HEK293 (cell line): Measurements from ENCODE around the gene RPL6.

Experiments
- CTCF ChIA-PET: fragments of 350-600 bp; formaldehyde crosslinking; extraction: SDS; loops from one replicate; lab custom pipeline; 2021; ENCODE audit warnings: antibody characterized with exemption; lab: Yijun Ruan, JAX
- POLR2A ChIA-PET: fragments of 300-600 bp; formaldehyde crosslinking; extraction: SDS; loops from one replicate; lab custom pipeline; 2020; ENCODE audit warnings: antibody characterized with exemption, inconsistent platforms; lab: Yijun Ruan, JAX
- H3K27ac ChIP-seq: fragments of 200-500 bp; sonication (Bioruptor generic); 2 replicates; pipeline ENCODE4 v1.5.1; 2014; ENCODE audit warnings: low read depth, low read length, control low read depth, inconsistent platforms; ENCODE audit errors: extremely low read depth
- H3K36me3 ChIP-seq, 2 experiments: fragments of 200-500 bp in 1 of 2; sonication (Bioruptor generic) in 1 of 2; 1 replicate in 1 of 2; 2 replicates in 1 of 2; pipeline ENCODE4 v1.5.1; 2014 to 2017; ENCODE audit warnings: inconsistent platforms in 2 of 2, low read length in 2 of 2; ENCODE audit not compliant: control insufficient read depth in 2 of 2, insufficient read depth in 1 of 2
- H3K4me1 ChIP-seq: fragments of 200-500 bp; sonication (Bioruptor generic); 2 replicates; pipeline ENCODE4 v1.5.1; 2014; ENCODE audit warnings: mild to moderate bottlenecking, low read length, inconsistent platforms; ENCODE audit not compliant: control insufficient read depth, insufficient read depth
- H3K4me3 ChIP-seq: 2 replicates; pipeline ENCODE4 v1.5.1; 2011; ENCODE audit warnings: low read depth, mild to moderate bottlenecking, control low read depth, low read length, moderate library complexity
- H3K9me3 ChIP-seq: fragments of 200-500 bp; sonication (Bioruptor generic); 2 replicates; pipeline ENCODE4 v1.5.1; 2014; ENCODE audit warnings: low read depth, low read length, inconsistent platforms; ENCODE audit not compliant: control insufficient read depth, insufficient read depth
- BCL6B ChIP-seq: fragments of 450-650 bp; formaldehyde crosslinking; IDR thresholded peaks from 2 replicates; pipeline ENCODE4 v1.5.1; 2017; ENCODE audit warnings: missing biosample characterization, missing genetic modification characterization
- GLI4 ChIP-seq: fragments of 450-650 bp; formaldehyde crosslinking; IDR thresholded peaks from 2 replicates; pipeline ENCODE4 v1.5.1; 2016; ENCODE audit warnings: missing biosample characterization, missing genetic modification characterization
- INSM2 ChIP-seq: fragments of 450-650 bp; formaldehyde crosslinking; IDR thresholded peaks from 2 replicates; pipeline ENCODE4 v1.5.1; 2016; ENCODE audit warnings: missing biosample characterization, missing genetic modification characterization
- KLF7 ChIP-seq: fragments of 450-650 bp; formaldehyde crosslinking; IDR thresholded peaks from 2 replicates; pipeline ENCODE4 v1.5.1; 2016; ENCODE audit warnings: missing biosample characterization, missing genetic modification characterization, borderline replicate concordance
- KLF8 ChIP-seq: fragments of 450-650 bp; formaldehyde crosslinking; IDR thresholded peaks from 2 replicates; pipeline ENCODE4 v1.5.1; 2016; ENCODE audit warnings: missing biosample characterization, missing genetic modification characterization
- MYNN ChIP-seq: fragments of 450-650 bp; formaldehyde crosslinking; IDR thresholded peaks from 2 replicates; pipeline ENCODE4 v1.5.1; 2016; ENCODE audit warnings: missing biosample characterization, missing genetic modification characterization, borderline replicate concordance
- OSR2 ChIP-seq: fragments of 450-650 bp; formaldehyde crosslinking; IDR thresholded peaks from 2 replicates; pipeline ENCODE4 v1.5.1; 2016; ENCODE audit warnings: missing biosample characterization, missing genetic modification characterization
- ZBTB11 ChIP-seq: fragments of 450-650 bp; formaldehyde crosslinking; conservative IDR thresholded peaks from 2 replicates; pipeline ENCODE4 v1.5.1; 2016; ENCODE audit warnings: low read depth, missing biosample characterization, missing genetic modification characterization
- ZBTB20 ChIP-seq: fragments of 450-650 bp; formaldehyde crosslinking; IDR thresholded peaks from 2 replicates; pipeline ENCODE4 v1.5.1; 2016; ENCODE audit warnings: missing biosample characterization, missing genetic modification characterization
- ZFHX2 ChIP-seq: fragments of 450-650 bp; formaldehyde crosslinking; conservative IDR thresholded peaks from 2 replicates; pipeline ENCODE4 v1.5.1; 2016; ENCODE audit warnings: missing biosample characterization, missing genetic modification characterization
- ZIC2 ChIP-seq: fragments of 450-650 bp; formaldehyde crosslinking; IDR thresholded peaks from 2 replicates; pipeline ENCODE4 v1.5.1; 2016; ENCODE audit warnings: missing biosample characterization, missing genetic modification characterization
- ZNF10 ChIP-seq: fragments of 450-650 bp; formaldehyde crosslinking; IDR thresholded peaks from 2 replicates; pipeline ENCODE4 v1.5.1; 2017; ENCODE audit warnings: missing biosample characterization, missing genetic modification characterization
- ZNF121 ChIP-seq: fragments of 450-650 bp; formaldehyde crosslinking; IDR thresholded peaks from 2 replicates; pipeline ENCODE4 v1.5.1; 2016; ENCODE audit warnings: missing biosample characterization, missing genetic modification characterization
- ZNF223 ChIP-seq: fragments of 450-650 bp; formaldehyde crosslinking; IDR thresholded peaks from 2 replicates; pipeline ENCODE4 v1.5.1; 2016; ENCODE audit warnings: missing biosample characterization, missing genetic modification characterization
- ZNF24 ChIP-seq: fragments of 450-650 bp; formaldehyde crosslinking; IDR thresholded peaks from 2 replicates; pipeline ENCODE4 v1.5.1; 2016; ENCODE audit warnings: missing biosample characterization, missing genetic modification characterization
- ZNF248 ChIP-seq: fragments of 450-650 bp; formaldehyde crosslinking; IDR thresholded peaks from 2 replicates; pipeline ENCODE4 v1.5.1; 2017; ENCODE audit warnings: missing biosample characterization, missing genetic modification characterization
- ZNF335 ChIP-seq: fragments of 450-650 bp; formaldehyde crosslinking; conservative IDR thresholded peaks from 2 replicates; pipeline ENCODE4 v1.5.1; 2016; ENCODE audit warnings: missing biosample characterization, missing genetic modification characterization
- ZNF350 ChIP-seq: fragments of 450-650 bp; formaldehyde crosslinking; IDR thresholded peaks from 2 replicates; pipeline ENCODE4 v1.5.0; 2017; ENCODE audit warnings: missing biosample characterization, mild to moderate bottlenecking, missing genetic modification characterization
- ZNF366 ChIP-seq: fragments of 450-650 bp; formaldehyde crosslinking; conservative IDR thresholded peaks from 2 replicates; pipeline ENCODE4 v1.5.1; 2016; ENCODE audit warnings: missing biosample characterization, missing genetic modification characterization
- ZNF426 ChIP-seq: fragments of 450-650 bp; formaldehyde crosslinking; IDR thresholded peaks from 2 replicates; pipeline ENCODE4 v1.5.1; 2017; ENCODE audit warnings: missing biosample characterization, missing genetic modification characterization, mild to moderate bottlenecking, inconsistent platforms, moderate library complexity
- ZNF514 ChIP-seq: fragments of 450-650 bp; formaldehyde crosslinking; IDR thresholded peaks from 2 replicates; pipeline ENCODE4 v1.5.1; 2016; ENCODE audit warnings: missing biosample characterization, missing genetic modification characterization
- ZNF660 ChIP-seq: fragments of 450-650 bp; IDR thresholded peaks from 2 replicates; pipeline ENCODE4 v1.5.1; 2018; ENCODE audit warnings: missing biosample characterization, mild to moderate bottlenecking, missing genetic modification characterization
- ZNF670 ChIP-seq: fragments of 450-650 bp; formaldehyde crosslinking; IDR thresholded peaks from 2 replicates; pipeline ENCODE4 v1.5.1; 2016; ENCODE audit warnings: missing biosample characterization, missing genetic modification characterization, low read depth
- ZSCAN30 ChIP-seq: fragments of 450-650 bp; IDR thresholded peaks from 2 replicates; pipeline ENCODE4 v1.5.1; 2018; ENCODE audit warnings: missing biosample characterization, mild to moderate bottlenecking, missing genetic modification characterization, moderate library complexity
- TF ChIP-seq, protein P1 (sequence below): fragments of 450-650 bp; formaldehyde crosslinking; optimal IDR thresholded peaks from 2 replicates; pipeline ENCODE3; 2016; ENCODE audit warnings: missing biosample characterization, mild to moderate bottlenecking, missing genetic modification characterization
- TF ChIP-seq, protein P2 (sequence below): fragments of 450-650 bp; formaldehyde crosslinking; IDR thresholded peaks from 2 replicates; pipeline ENCODE4 v1.5.0; 2017; ENCODE audit warnings: missing biosample characterization, missing genetic modification characterization, borderline replicate concordance
- TF ChIP-seq, protein P3 (sequence below): fragments of 450-650 bp; formaldehyde crosslinking; IDR thresholded peaks from 2 replicates; pipeline ENCODE4 v1.5.1; 2016; ENCODE audit warnings: missing biosample characterization, missing genetic modification characterization

RPL6 gene

GRCh38 chr12:112381406-112381882 lies 28.0 kb downstream of the RPL6 start:
- H3K4me1 ChIP-seq = no peaks in the 10 kb centered on the region
- H3K4me3 ChIP-seq = peak overlapping the region; percentile 88
- ChIA-PET CTCF (interaction anchor here (1.0 kb wide), 1 partner anchor 183 kb away, joined by 3 read pairs; no protein-coding TSS in a partner anchor), POLR2A (interaction anchor here (0.7 kb wide), 2 partner anchors 25 to 335 kb away, joined by 3 read pairs; no protein-coding TSS in a partner anchor)
- H3K36me3 ChIP-seq = no peaks in the 10 kb centered on the region
- no peaks in the 10 kb centered on the region for H3K9me3 ChIP-seq
- H3K27ac ChIP-seq = peak overlapping the region; percentile 88
- no peak for TF ChIP-seq ZIC2
- no peak for TF ChIP-seq ZNF248 (tag by site-specific recombination)
- TF ChIP-seq ZBTB20 = peak; percentile 47; the same call in 1 of the 2 replicates
- TF ChIP-seq ZBTB11 (tag by site-specific recombination) = no peak
- TF ChIP-seq MYNN (tag by site-specific recombination) = no peak
- no peak for TF ChIP-seq ZNF350 (tag by site-specific recombination)
- TF ChIP-seq, protein P1, sequence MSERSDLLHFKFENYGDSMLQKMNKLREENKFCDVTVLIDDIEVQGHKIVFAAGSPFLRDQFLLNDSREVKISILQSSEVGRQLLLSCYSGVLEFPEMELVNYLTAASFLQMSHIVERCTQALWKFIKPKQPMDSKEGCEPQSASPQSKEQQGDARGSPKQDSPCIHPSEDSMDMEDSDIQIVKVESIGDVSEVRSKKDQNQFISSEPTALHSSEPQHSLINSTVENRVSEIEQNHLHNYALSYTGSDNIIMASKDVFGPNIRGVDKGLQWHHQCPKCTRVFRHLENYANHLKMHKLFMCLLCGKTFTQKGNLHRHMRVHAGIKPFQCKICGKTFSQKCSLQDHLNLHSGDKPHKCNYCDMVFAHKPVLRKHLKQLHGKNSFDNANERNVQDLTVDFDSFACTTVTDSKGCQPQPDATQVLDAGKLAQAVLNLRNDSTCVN (tag by site-specific recombination) = peak; percentile 35
- TF ChIP-seq, protein P2, sequence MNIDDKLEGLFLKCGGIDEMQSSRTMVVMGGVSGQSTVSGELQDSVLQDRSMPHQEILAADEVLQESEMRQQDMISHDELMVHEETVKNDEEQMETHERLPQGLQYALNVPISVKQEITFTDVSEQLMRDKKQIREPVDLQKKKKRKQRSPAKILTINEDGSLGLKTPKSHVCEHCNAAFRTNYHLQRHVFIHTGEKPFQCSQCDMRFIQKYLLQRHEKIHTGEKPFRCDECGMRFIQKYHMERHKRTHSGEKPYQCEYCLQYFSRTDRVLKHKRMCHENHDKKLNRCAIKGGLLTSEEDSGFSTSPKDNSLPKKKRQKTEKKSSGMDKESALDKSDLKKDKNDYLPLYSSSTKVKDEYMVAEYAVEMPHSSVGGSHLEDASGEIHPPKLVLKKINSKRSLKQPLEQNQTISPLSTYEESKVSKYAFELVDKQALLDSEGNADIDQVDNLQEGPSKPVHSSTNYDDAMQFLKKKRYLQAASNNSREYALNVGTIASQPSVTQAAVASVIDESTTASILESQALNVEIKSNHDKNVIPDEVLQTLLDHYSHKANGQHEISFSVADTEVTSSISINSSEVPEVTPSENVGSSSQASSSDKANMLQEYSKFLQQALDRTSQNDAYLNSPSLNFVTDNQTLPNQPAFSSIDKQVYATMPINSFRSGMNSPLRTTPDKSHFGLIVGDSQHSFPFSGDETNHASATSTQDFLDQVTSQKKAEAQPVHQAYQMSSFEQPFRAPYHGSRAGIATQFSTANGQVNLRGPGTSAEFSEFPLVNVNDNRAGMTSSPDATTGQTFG (tag by site-specific recombination) = no peak
- peak; percentile 98 for TF ChIP-seq ZNF335
- peak; percentile 43; the same call in 1 of the 2 replicates for TF ChIP-seq ZSCAN30
- no peak for TF ChIP-seq OSR2
- TF ChIP-seq ZNF660 = 0 out of 2 replicates have a peak, but pooled peaks have one; percentile 28
- TF ChIP-seq ZNF121 = no peak
- no peak for TF ChIP-seq ZFHX2 (tag by site-specific recombination)
- 0 out of 2 replicates have a peak, but pooled peaks have one; percentile 17 for TF ChIP-seq KLF7
- no peak for TF ChIP-seq ZNF24 (tag by site-specific recombination)
- no peak for TF ChIP-seq GLI4 (tag by site-specific recombination)
- TF ChIP-seq KLF8 (tag by site-specific recombination) = peak; percentile 58
- TF ChIP-seq ZNF366 = no peak
- no peak for TF ChIP-seq INSM2 (tag by site-specific recombination)
- TF ChIP-seq, protein P3, sequence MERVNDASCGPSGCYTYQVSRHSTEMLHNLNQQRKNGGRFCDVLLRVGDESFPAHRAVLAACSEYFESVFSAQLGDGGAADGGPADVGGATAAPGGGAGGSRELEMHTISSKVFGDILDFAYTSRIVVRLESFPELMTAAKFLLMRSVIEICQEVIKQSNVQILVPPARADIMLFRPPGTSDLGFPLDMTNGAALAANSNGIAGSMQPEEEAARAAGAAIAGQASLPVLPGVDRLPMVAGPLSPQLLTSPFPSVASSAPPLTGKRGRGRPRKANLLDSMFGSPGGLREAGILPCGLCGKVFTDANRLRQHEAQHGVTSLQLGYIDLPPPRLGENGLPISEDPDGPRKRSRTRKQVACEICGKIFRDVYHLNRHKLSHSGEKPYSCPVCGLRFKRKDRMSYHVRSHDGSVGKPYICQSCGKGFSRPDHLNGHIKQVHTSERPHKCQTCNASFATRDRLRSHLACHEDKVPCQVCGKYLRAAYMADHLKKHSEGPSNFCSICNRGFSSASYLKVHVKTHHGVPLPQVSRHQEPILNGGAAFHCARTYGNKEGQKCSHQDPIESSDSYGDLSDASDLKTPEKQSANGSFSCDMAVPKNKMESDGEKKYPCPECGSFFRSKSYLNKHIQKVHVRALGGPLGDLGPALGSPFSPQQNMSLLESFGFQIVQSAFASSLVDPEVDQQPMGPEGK = peak; percentile 75; the same call in 1 of the 2 replicates
- TF ChIP-seq BCL6B (tag by site-specific recombination) = no peak
- TF ChIP-seq ZNF223 (tag by site-specific recombination) = no peak
- no peak for TF ChIP-seq ZNF514 (tag by site-specific recombination)
- TF ChIP-seq ZNF426 (tag by site-specific recombination) = no peak
- TF ChIP-seq ZNF670 (tag by site-specific recombination) = no peak
- TF ChIP-seq ZNF10 (tag by site-specific recombination) = no peak
